GM19395 (cell line): ENCODE measurements around the gene LDLRAD4.

ENCODE experiments used
- ATAC-seq: cut with Tn5 transposase; IDR thresholded peaks from one replicate; pipeline ENCODE4 v1.9.1; 2021; ENCODE audit warnings: mild to moderate bottlenecking, moderate library complexity; ENCODE audit not compliant: unreplicated experiment

Gene LDLRAD4

DNA sequence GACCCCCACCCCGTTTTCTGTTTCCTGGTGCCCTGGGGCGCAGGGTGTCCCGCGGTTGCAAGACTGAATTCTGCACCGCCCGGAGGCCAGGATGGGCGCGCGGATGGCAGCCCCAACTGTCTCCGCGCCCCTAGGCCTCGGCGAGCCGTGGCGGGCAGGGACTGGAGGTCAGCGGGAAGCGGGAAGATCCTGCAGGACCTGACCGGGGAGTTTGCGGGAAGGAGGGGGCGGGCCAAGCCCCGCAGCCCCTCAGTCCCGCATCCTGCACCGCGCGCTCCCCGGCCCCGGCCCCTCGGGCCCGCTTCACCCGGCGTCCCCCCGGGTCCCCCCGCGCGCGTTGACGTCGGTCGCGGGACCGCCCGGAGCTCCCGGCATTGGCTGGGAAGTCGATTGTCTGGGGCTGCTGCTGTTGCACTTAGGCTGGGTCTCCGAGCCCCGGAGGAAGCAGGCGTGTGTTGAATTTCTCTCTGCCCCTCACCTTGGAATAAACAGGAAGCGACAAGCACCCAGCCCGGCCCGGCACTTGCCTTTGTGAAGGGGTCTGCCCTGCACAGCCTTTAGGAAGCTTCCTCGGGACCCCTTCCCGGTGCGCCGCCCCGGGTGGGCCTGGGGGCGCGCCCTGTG, at the start of gene LDLRAD4:
TSS of gene LDLRAD4 (plus strand) at position 393 of the 624 bp plus-strand sequence.
- ATAC-seq = no peak

DNA sequence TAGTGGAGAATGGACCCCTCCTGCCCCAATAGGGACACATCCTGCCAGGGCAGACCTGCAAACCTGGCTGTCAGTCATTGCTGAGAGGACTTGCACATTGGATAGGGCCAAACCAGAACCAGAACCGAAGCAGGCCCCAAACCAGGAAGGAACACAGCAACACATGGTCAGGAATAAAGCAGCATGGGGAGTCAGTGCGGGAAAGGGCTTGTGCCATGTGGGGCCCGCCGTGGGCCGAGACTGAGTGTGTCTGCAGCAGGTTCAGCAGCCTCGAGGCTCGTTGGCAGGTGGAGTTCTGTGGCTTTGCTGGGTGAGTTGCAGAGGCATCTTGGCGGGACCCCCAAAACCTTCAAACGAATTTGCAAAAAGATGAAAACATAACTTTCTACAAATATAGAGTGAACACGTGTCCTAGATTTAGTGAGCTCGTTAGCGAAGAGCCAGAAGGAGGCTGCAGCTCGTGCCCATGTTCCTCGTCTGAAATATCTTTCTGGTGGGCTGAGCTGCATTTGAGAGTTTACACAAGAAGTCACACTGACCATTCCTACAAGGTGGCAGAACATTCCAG, 44.9 kb upstream of the LDLRAD4 start:
- no peak for ATAC-seq

DNA sequence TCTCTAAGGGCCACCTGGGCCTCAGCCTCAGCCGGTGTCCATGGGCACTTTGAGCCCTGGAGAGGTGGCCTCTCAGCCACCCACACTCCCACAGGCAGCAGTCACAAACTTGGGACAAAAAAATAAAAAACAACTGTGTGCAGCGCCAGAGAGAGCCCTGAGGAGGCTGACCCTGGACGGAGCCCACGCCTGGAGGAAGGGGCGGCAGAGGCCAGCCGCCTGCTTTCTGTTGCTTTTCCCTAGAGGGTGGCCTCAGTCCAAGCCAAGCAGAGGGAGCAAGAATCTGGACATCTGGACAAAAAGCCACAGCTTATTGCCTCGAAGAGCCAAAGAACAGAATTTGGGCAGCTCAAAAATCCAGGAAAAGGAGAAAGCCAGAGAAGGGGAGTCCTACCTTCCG, 43.3 kb upstream of the LDLRAD4 start:
- no peak for ATAC-seq

DNA sequence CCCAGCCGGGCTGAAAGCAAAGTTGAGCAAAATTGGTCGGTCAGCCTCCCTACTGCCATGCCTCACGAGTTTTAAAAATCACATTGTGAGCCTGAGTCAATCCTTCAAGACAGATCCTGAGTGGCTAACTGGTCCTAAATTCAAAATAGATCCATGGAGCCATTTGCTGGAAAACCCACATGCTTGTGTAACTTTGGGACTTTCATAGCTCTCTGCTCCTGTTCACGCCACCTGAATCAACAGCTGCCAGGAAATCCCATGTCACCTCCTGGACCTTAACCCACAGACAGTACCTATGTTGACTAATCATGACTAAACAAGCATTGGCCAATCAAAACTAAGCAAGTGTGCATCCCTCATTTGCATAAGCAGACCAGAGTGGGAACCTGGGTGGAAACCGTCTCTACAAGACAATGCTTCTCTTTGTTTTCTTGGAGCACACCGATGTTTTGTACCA, 42.8 kb upstream of the LDLRAD4 start:
- ATAC-seq = no peak

DNA sequence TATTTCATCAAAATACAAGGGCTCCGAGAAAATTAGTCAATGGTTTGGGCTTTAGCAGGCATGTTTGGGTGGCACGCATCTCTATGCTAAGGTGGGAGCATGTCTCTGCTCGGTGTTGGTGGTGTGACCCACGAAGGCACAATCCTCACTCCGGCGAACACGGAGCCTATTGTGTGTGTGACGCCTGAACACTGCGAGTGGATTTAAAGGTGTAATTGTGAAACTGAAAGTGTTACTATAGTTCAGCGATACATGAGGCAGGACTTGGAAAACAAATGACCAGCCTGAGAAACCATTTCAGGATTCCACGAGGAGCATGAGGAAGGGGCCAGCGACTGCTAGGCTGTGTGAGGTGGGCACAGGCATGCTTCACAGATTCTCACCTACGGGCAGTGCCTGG, 41.7 kb upstream of the LDLRAD4 start:
- ATAC-seq = no peak

DNA sequence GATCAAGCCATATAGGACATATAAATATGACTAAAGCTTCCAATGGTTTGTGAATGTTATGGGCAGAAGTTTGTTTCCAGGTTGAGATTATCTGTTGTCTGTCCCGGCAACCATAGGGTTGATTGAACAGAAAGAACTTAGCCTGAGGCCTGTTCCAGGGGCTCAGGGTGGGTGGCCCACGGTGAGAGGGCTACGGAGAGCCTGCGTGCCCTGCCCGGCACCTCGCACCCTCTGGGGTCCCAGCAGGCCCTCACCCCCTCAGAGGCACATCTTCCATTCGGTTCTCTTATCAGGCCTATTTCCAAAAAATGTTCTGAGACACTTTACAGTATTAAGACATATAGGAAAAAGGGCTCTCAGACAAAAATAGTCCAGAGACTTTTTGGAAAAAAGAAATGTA, 40.4 kb upstream of the LDLRAD4 start:
- ATAC-seq = no peak

DNA sequence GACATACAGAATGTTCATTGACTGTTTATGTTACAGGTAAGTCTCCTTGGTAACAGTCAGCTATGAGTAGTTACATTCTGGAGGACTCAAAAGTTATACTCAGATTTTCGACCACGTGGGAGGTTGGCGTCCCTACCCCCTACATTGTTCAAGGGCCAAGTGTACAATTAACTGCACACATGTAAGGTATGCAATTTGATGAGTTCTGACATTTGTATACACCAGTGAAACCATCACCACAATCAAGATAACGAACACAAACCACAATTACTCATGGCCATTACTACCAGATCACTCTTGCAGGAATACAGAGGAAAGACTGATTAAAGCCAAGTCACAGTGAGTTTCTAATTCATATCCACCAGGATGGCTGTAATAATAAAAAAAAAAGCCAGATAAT, 39.6 kb upstream of the LDLRAD4 start:
- no peak for ATAC-seq

DNA sequence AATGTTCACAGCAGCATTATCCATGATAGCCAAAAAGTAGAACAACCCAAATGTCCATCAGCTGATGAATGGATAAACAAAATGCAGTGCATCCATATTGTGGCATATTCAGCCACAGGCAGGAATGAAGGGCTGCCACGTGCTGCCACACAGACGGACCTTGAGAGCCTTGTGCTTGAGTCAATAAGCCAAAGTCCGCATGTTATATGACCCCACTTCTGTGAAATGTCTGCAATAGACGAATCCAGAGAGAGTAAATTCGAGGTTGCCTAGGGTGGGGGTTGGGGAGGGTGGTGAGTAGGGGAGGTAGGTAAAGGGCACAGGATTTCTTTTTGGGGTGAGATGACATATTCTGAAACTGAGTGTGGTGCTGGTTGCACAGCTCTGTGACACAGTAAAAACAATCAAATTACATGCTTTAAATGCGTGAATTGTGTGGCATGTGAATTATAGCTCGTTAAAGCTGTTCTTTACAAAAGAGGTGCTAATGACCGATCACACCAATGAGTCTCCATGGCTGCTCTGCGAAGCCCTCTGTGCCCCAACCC, 38.9 kb upstream of the LDLRAD4 start:
- ATAC-seq = no peak

DNA sequence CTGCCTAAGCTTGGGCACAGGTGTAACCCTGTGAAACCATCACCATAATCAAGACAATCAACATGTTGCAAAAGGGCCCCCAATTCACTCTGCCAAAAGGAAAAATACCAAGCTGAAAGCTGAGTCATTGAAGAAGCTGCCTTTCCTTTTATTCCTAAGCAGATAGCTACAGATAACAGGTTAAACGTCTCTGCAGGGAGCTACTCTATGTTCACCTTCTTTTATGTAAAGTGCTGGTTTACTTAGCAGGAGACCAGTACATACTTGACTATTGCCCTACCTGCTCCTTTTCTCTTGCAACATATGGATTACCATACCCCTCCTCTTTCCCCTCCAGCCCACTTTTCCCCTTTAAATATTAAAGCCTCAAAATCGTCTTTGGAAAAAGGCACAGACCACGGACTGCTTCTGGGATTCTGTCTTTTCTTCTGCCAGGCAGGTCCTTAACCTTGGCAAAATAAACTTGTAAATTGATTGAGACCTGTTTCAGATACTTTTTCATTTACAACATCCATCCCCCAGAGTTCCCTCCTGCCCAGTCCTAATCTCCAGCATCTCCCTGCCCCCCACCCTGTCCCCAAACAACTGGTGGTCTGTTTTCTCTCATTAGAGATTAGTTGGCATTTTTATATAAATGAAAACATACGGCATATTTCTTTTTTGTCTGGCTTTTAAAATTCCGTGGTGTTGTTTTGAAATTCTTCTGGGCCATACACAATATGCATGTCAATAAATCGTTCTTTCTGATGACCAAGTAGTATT, 37.8 kb upstream of the LDLRAD4 start:
- no peak for ATAC-seq

DNA sequence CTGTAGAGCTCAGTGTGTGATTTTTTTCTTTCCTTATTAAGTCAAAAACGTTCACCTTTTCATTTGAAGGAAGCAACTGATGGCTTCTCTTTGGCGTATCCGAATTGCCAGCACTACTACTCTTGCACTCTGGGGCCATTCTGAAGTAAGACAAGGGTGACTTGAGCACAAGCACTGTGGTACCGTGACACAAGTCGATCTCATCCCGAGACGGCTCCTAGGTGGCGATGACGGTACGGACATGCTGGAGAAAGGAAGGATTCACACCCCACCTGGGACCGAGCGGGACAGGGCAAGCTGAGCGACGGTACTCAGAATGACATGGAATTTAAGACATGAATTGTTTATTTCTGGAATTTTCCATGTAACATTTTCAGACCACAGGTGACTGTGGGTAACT, 36.8 kb upstream of the LDLRAD4 start:
- ATAC-seq = no peak

DNA sequence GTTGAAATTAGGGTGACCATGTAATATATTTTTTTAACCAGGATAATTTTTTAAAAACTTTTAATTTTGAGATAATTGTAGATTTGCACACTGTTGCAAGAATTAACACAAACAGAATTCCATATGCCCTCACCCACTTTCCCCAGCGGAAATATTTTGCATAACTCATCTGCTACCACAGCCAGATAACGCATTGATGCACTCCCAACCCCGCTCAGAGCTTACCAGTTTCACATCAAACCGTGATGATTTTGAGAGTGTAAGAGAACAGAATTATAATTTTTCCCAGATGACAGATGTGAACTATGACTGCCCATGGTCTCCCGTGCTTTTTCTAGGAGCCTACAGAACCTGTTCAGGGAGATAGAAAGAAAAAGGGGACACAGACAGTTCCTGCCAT, 35.2 kb upstream of the LDLRAD4 start:
- ATAC-seq = no peak

DNA sequence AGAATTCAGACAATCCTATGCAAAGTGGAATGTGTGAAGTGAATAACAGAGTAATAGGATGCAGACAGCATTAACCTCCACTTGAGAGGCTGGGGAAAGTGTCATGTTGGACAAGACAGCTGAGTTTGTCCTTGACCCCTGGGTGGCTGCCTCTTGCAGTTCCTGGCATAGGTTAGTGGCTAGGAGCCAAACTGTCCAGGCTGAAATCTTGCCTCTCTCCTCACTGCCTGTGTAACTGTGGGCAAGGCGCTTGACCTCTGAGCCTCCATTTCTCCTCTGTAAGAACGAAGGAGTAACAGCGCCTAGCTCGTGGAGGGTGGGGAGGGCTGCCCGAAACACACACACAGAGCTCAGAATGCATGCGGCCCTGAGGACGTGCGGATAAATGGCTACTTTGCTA, 34.8 kb upstream of the LDLRAD4 start:
- no peak for ATAC-seq

DNA sequence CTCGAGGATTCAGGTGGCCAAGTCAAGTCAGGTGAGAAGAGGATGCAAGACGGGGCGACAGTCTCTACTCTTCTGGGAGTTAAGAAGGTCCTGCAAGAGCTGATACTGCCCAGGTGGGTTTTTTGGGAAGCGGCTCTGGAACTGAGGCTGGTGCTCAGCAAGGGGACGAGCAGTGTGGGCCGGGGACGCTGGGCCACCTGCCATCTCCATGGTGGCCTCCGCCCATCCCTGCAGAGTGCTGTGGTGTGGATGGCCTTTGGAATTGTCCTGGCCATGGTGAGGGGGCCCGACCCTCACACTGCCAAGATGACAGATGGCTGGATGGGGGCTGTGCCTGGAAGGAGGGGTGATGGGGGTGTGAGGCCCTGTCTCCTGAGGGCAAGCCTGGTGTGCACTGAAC, 34.2 kb upstream of the LDLRAD4 start:
- no peak for ATAC-seq

DNA sequence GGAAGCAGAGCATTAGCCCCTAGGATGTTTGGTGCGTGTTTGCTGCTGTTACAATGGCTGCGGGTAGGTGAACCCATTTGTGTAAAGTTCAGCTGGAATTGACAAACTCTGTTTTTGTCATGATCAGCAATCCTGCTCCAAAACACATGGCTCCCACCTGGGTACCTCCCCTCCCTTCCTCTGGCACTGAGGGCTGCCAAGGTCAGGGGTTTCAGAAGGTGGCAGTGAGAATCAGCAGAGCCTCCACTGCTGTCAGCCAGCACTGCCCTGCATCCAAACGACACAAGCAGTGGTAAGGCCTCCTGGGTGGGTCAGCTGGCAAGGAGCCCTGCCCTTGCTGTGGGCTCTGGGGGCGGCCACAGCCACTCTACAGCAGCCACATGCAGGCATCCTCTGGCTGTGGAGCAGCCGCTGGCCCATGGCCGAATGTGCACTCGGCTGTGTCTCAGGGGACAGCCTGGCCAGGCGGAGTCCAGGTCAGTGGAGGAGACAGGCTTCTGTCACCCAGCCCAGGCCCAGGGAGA, 32.8 kb upstream of the LDLRAD4 start:
- ATAC-seq = no peak

DNA sequence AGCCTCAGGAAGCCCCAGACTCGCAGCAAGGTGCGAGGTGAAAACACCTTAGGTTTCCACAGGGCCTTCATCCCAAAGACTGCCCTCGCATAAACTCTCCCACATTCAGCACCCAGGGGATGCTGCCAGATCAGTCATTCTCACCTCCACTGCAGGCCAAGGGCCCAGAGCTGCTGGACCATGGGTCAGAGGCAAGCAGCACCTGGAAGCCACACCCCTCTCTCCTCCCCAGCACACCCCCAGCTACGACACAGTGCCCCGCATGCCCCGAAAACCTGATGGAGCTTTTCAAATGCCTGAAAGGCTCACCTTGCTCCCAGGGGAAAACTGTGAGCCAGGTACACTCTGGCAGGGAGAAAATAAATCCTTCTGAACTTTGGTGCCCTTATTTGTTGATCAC, 31.9 kb upstream of the LDLRAD4 start:
- no peak for ATAC-seq

DNA sequence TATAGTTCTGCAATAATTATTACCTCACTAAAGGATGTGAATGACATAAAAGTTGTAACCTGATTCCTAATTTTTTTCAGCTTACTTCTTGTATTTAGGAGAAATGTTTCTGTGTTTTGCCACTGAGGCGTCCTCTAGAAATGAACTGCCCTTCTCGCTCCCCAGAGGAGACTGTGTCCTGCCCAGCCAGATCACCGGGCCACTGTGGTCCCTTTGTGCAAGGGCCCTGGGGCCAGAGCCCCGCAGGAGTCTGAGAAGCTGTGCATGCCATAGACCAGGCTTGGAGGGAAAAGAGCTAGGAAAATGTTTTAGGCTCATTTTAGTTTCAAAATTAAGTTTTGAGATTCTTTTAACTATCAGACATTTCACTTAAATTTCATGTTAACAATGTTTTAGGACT, 31.1 kb upstream of the LDLRAD4 start:
- no peak for ATAC-seq

DNA sequence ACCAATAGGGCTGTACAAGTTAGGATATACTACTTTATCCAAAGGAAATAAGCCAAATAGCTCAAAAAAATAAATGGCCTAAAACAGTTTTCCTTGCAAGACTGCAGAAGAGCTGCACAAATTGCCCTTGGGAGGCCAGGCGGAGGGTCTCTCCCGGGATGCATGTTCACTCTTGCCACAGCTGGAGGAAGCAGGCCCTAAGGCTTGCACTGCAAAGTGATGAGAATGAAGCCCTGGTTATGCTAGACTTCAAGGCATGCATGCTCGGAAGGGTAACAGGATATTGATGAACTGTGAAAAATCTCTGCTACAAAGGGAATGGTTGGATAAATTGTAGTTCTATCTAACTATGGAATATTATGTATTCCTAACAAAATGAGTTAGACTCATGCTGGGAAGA, 27.5 kb upstream of the LDLRAD4 start:
- ATAC-seq = no peak

DNA sequence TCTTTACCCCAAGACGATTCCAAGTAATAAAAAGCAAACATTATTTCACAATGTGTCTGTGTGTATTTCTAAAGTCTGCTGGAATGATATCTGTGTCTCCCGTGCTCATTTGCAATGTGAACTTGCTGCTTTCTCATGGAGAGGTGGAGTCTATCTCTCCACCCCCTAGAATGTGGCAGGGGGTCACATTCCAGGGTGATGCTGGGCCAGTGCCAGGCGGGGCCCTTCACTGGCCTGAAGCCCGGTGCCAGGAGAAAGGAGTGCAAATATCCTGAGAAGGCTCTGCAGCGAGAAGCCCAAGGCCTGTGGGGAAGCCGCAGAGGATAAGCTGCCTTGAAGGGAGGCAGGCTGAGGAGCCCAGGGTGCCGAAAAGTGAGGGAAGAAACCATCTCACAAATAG, 26.8 kb upstream of the LDLRAD4 start:
- no peak for ATAC-seq

DNA sequence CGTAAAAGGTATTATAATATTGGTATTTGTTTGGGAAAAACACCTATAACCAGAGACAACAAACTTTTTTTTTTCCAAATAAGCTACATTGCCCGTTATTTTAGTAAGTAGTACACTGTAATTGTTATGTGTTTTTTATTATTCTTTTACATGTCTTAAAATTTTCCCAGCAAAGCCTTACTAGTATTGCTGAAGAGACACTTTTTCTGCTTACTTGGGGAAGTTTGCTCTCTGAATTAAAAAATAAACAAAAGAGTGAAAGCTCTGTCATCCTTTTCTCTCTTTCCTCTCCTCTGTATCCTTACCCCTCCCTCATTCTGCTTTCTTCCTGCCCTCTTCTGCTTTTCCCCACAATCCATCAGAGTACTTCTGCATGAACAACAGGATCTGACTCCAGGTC, 25.6 kb upstream of the LDLRAD4 start:
- no peak for ATAC-seq

DNA sequence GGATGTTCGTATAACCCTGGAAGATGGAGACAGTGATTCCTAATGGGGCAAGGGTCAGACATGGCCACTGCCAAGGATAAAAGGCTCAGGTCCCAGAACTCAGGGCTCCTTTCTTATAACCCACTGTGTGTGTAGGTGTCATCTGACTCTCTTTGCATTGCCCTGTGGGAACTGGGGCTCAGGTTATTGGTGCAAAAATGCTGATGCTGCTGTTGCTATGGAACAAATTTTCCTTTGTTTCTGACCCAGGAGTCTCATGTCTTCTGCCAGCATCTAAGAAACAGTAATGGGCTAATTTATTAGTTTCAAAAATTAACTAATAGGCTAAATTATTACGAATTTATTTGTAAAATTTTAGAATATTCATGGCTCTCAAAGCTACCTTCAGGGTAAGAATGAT, 24.3 kb upstream of the LDLRAD4 start:
- no peak for ATAC-seq

DNA sequence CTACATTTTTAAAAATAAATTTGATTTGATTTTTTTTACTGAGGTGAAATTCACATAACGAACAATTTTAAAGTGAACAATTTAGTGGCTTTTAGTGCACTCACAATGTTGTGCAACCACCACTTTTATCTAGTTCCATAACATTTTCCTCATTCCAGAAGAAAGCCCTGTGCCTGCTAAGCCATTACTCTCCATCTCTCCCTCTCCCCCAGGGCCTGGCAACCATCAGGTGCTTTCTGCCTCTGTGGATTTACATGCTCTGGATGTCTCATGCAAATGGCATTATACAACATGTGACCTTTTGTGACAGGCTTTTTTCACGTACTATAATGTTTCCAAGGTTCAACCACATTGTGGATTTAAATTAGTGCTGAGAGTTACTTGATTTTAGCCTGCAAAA, 19.9 kb upstream of the LDLRAD4 start:
- ATAC-seq = no peak

DNA sequence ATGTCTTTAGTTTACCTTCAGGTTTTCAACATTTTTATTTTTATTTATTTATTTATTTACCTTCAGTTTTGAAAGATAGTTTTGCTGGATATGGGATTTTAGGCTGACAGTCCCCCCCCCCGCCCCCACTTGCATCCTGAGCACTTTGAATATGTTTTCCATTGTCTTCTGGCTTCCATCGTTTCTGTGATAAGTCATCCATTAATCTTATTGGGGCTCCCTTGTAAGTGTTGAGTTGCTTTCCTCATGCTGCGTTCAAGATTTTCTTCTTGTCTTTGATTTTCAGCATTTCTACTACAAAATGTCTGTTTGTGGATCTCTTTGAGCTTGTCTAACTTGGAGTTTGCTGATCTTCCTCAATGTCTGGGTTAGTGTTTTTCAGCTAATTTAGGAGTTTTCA, 19.4 kb upstream of the LDLRAD4 start:
- ATAC-seq = no peak
